Activated CD8-positive, alpha-beta memory T cell treated with anti-CD3 and anti-CD28 coated beads, Interleukin-2, amount 50 U/mL, for 4 hours (primary cell): Measurements from ENCODE around the gene NEIL1.

Source experiments
- DNase-seq: peaks from one replicate; pipeline ENCODE4 v3.0.0-alpha.2; 2020

NEIL1 gene

DNA sequence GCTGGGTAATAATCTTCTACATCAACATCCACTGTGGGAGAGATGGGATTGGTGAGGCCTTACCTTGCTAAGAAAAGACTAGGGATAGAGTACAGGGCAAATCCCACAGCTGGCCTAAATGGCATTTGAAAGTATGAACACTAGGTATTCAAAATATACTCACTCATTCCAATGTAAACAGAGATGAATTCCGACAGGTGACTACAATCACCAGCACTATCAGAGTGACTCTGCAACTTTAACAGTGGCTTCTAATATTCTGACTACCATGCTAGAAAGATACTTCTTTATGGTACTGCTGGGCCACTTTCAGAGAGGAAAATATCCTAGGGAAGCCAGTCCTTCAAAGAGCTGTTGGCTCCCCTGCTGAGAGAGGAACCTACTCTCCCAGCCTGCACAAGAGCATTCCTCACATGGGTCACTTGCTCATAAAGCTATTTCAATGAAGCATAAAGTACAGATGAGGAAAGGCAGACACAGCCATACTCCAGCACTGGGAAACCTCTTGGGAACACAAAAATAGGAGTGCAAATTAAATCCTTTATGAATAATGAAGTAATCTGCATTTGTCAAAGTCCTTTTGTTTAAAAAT lies 43.0 kb downstream of the NEIL1 start:
- DNase-seq, result no peak

DNA sequence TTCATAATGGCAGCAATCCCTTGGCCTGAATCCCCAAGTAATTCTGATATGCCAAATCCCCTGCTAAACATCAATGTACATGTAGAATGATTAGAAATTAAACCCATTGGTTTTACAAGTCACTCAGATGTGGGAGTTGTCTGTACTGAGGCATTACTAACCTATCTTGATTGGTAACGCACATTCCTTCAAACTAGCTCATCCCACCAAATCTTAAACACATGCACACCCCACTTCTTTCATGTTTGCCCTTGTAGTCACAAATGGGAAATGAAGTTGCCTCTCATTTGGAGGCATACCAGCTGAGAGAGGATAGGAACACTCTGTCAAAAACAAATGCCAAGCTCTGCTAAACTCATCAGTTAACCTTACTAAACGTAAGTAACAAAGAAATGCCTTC lies 50.7 kb downstream of the NEIL1 start:
- DNase-seq, result no peak

DNA sequence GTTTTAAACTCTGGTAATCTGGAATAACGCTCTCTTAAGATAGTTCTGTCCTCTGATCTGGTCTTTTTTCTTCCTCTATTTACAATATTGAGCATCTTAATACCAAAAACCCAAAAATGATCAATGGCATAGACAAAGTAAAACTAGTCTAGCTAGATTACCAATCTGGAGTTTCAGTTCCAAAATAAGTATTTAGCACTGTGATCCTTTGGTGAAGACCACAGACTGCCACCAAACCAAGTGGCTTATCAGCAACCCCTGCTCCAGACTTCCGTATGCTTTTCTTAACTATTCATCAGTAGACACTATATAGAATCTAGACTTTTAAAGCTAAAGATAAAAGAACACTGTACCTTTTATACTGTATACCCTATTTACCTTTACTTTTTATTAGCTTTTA lies 57.1 kb downstream of the NEIL1 start:
- no peak for DNase-seq
